Measurements from ENCODE around the gene TBC1D2B. TPM values are rescaled to one million over a fixed set of nuclear protein-coding genes. Genes with fewer than 3 reads are reported as not detected.
A peak's percentile ranks its signal among the peaks of the same experiment; 100 is the strongest.
"Not testable (repeated sequence)": the region's sequence is repeated elsewhere in the genome, so short reads cannot be mapped to it uniquely, and the experiment has no call there.

The TBC1D2B gene
- total RNA-seq, 1 donor from 2014 or later, result 26.2 TPM

DNA sequence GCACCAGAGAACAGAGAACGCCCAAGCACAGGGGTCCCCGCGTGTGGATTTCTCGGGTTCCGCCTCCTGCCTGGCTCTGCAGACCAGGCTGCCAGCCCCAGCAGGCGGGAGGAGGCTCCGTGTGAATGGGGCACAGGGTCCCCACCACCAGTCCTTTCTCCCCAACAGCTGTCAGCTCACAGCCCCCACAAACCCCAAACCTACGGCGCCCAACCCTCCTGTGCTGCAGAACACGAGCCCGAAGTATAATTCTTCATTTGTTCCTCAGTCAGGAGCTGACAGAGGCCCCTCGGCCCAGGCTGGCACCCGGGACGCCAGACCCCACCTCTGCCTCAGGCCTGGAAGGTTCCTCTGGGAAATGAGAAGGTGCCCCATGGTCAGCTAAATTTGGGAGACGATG lies 78.0 kb downstream of the TBC1D2B start:
- DNase-seq, result no peak

DNA sequence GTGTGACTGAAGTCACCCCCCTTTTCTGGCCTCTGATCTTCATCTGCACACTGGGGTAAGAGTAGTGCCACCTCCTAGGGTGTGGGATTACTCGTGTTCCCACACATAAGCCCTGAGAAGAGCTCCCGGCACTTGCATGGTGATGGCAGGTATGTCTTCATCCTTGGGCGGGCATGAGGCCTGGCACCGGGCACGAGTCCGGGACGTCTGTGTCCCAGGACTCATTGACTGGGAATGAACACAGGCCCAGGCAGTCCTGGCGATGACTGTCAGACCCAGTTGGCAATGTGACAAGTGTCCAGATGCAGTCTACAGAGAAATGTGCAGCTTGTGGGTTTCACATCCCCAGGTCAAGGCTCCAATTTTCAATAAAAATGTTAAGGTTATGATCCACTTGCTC lies 78.9 kb downstream of the TBC1D2B start:
- no peak for DNase-seq

DNA sequence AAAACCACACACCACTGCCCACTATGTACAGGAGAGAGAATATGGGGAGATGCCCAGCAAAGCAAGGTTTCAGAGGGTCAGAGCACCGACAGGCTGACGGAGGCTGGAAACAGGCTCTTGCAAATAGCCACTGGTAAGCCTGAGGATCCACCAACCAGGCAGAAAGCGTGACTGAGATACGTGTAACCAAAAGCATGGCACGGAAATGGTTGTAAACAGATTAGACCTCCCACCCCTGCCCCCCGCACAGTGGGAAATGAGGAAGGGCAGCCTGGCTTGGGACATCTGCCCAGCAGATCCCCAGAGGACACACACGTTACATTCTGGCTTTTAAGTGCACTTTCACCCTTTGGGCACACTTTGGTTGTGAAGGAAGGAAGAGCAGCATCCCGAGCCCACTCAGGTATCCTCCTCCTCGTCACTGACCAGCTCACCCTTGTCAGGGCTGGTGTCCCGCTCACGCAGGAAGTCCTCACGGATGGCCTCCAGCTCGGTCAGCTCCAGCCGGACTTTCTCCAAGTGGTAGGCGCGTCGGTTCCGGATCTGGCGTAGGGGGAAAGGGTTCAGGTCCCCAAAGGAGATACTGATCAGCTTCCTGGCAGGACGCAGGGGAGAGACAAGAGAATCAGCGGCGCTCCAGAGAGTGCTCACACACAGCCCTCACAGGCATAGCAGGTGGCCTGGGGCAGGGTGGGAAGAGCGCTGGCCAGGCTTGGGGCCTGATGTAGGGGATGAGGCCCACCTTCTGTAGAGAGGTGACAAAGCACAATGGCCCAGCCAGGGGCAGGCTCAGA lies 79.6 kb downstream of the TBC1D2B start:
- not testable (repeated sequence) for DNase-seq

DNA sequence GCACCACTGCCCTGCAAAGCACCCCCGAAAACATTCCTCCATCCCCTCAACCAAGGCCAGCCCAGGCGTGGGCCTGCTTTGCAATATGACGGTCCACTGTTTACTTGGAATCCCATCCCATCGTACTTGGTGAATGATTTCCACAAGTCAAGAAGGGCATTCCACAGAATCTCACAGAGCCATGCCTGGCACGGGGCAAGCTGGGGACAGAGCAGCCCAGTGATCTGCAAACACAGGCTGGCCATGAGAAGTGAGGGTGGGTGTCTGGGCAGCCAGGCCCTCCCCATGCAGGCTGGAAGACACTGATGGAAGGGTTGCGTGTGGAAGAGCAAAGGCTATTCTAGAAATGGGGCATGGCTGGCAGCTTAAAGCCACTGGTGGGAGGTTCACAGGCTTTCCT lies 80.3 kb downstream of the TBC1D2B start:
- DNase-seq, result not testable (repeated sequence)

DNA sequence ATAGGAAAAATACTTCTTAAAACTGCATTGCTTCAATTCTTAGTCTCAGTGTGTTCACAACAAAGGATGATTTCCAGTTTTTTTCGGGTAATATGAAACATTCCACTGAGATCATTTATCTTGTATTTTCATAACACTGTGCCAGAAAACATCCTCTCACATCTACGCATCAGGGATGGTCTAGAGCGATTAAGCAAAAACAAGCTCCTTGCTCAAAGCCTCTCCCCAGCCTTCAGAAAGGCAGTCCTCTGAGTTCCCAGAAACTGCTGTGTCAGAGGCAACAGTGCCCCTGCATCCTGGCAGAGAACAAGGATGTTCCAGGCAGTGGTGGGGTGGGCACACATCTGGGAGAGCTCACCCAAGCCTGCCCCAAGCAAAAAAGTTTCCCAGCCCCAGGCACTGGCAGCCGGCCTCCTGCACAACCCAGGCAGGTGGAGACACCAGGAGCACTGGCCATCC lies 80.8 kb downstream of the TBC1D2B start:
- not testable (repeated sequence) for DNase-seq

DNA sequence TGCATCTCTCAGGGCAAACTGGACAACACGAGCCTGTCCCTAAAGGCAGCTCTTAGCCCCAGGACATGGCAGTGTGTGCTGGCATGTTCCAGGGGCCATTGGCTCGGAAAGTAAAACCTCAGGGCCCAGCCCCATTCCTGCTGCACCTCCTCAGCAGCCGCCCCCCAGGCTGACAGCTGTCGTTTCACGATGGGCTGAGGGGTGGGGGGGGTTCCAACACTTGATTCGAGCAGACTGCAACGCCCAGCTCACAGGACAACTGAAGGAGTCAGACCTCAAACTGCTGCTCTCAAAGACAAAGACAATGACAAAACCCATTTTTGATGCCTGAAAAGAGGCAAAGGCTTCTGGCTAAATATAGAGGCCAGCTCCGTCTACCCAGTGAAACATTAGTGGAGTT lies 81.3 kb downstream of the TBC1D2B start:
- DNase-seq, result not testable (repeated sequence)

DNA sequence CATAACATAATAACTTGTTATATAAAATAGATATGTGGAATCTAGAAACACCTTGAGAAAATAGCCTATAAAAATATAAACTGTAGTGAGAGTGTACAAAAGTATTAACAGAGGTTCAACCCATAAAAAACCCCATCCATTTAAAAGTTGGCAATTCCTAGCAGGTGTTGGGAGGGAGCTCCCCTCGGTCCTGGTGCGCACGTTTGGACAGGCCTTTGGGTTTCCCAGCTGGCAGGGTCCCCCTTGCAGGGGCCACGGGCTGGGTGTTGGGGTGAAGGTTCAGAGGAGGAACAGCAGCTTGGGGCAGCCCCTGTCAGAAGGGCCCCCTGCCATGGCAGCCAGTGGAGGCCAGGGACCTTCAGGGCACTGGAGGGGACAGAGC lies 82.0 kb downstream of the TBC1D2B start:
- not testable (repeated sequence) for DNase-seq

DNA sequence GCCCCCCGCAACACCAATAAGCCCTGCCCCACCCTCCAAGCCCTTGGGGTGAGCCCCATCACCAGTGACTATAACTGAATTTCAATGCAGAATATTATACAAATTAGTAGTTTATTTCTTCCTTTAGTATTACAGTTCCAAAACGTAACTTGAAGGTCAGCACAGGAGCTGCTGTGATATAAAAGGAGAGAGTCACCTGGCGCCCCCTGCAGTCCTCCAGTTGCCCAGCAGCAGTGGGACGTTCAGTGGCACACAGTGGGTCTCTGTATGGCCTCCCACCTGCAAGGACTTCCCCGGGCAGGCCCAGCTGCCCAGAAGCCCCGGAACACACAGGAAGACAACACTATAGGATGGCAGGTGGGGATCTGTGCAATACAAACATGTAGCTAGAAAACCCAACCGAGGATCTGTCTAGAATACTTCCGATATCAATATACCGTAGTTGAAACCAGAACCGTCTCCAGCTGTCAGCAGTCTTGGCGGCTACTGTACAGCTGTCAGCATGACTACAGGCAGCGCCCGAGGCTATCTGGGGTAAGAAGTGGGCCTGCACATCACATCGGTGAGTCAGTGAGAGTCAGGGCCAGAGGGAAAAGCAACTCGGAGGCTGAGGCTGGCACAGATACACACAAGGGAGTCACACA lies 82.5 kb downstream of the TBC1D2B start:
- DNase-seq, result peak; percentile 61

DNA sequence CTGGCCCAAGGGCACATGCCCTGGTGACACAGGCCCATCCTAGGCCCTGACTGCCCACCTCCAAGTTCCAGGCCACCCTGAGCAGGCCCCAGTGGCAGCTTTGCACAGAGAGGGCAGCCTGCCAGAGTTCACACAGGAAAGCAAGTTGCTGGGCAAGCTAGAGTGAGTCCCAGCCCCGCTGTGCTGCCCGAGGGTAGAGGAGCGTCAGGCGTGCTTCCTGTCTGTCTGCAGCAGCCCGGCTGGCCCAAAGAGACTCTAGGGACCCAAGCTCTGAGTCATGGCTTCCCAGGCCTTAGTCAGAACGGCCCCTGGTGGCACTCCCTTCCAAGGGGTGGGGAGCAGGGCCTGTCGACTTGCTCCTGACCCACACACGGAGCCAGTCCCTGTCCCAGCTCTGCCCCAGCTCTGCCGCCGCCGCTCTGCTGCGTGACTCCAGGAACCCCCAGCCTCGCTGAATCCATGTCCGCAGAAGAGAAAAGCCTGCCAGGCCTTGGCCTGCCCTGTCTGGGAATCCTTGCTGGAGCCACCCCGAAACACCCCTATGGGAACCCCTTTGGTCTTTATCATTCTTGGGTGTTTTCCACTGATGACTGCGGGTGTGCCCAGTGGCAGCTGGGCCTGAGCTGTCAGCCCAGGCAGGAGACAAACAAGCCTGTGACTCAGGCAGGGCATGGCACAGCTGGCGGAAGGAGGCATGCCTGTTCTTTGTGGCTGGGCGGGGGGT lies 83.4 kb downstream of the TBC1D2B start:
- peak; percentile 92 for DNase-seq

DNA sequence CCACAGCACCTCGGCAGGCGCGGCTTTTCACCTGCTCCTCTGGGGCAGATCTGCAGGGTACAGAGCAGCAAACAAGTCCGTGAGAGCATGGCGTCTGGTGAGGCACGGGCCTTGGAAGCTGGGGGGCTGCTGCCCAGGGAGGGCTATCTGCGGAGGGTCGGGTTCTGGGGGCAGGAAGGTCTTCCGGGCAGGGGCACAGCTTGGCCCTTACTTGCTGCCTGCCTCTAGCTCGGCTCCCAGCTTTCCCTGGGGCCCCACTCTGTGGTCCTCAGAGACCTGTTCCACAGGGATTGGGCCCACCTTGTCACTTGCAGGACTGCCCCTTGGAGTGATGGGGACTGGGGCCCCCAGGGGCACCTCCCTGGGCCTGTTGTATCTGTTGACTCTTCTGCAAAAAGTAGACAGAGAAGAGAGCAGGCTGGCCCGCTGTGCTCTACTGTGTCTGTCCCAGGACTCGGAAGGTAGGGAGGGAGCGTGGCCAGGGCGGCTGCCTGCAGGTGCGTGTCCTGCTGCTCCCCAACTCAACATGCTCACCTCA lies 84.1 kb downstream of the TBC1D2B start:
- no peak for DNase-seq

DNA sequence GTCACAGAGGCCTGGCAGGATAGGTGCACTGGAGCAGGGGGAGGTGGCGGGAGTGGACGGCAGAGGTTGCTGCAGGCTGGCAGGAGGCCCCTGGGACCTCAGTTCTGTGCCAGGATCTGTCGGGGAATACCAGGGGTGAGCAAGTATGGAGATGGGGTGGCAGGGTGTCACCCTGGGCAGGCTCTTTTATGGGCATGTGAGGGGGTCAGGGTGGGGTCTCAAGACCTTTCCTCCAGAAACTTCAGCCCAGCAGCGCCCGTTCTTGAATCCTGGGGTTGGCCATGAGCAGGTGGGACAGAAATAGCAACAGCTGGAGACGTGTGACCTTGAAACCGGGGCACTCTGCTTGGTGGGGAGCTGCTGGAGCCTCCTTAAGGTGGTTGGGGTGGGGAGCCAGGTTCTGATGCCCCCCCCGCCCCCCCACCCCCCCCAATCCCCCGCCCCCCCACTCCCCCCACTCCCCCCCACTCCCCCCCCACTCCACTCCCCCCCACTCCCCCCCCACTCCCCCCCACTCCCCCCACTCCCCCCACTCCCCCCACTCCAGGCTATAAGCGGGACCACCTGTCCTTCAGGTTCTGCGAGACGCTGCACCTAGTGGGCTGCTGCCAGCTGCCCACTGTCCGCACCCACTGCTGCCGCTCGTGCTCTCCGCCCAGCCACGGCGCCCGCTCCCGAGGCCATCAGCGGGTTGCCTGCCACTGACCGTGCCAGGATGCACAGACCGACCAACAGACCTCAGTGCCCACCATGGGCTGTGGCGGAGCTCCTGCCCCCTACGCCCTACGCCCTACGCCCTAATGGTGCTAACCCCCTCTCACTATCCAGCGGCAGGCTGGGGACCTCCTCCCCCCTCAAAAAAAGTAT lies 84.9 kb downstream of the TBC1D2B start:
- DNase-seq, result no peak

DNA sequence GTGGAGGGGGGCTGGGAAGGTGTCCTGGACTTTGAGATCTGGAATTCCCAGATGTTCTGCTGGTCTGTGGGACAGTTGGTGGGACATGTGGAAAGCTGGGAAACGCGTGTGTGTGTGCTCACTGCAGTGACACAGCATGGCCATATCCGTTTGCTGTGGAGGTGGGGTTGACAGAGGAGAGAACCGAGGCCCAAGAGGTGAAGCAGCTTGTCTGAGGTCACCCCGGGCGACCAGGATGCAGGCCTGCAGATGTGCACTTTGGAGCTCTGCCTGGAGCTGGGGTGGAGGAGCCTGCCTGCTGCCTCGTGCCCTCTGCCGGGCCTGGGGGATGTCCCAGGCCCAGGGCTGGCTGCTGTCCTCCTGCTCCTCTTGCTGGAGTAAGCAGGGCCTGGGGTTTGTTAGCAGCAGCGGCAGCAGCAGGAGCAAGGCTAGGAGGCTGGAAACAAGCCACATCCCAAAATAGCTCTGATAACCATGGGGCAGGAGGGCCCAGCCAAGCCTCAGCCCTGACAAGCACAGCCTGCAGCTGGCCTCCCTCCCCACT lies 85.8 kb downstream of the TBC1D2B start:
- peak; percentile 41 for DNase-seq

DNA sequence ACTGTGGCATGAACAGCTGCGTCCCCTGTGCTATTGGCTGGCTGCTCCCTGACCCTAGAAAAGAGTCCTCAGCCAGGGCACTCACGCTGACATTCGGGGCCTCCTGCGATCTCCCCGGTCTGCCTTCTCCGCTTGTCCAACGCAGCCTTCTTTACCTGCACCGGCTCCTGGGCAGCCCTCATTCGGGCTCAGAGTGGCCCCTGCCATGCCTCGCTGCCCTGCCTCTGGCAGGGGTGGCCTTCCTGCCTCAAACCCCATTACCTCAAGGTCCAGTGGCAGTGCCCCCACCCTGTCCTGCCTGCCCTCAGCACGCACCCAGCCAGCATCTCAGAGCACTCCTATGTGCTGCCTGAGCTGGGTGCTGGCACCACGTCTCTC lies 86.5 kb downstream of the TBC1D2B start:
- DNase-seq, result no peak

DNA sequence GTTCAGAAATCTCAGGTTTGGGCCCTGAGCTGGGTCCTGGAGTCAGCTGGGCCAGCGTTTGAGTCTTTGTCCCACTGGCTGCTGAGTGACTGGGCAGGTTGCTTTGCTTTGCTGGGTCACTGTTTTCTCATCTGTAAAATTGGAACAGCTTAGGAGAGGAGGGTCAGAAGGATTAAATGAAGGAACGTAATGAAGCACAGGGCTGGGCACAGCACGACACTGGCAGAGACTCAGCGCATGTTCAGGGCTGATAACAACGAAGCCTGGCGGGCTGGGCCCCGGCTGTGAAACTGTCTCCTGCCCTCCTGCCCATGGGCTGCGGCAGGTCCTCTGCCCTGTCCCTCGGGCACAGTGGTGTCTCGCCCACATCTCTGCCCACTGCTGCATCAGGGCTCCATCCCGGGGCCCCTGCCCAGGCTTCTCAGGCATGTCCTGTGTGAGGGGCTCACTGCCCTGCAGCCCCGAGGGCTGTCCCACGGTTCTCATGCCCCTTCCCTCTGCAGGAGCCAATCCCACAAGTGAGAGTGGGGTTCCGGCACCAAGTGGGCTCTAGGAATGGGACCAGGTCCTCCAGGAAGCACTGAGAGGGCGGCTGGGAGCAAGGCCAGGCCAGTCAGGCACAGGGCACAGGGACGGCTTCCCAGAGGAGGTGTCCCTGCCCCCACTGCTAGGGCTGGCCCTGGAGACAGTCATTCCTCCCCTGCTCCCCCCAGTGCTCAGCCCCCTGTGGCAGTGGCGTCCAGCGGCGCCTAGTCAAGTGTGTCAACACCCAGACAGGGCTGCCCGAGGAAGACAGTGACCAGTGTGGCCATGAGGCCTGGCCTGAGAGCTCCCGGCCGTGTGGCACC lies 88.0 kb downstream of the TBC1D2B start:
- DNase-seq, result no peak

DNA sequence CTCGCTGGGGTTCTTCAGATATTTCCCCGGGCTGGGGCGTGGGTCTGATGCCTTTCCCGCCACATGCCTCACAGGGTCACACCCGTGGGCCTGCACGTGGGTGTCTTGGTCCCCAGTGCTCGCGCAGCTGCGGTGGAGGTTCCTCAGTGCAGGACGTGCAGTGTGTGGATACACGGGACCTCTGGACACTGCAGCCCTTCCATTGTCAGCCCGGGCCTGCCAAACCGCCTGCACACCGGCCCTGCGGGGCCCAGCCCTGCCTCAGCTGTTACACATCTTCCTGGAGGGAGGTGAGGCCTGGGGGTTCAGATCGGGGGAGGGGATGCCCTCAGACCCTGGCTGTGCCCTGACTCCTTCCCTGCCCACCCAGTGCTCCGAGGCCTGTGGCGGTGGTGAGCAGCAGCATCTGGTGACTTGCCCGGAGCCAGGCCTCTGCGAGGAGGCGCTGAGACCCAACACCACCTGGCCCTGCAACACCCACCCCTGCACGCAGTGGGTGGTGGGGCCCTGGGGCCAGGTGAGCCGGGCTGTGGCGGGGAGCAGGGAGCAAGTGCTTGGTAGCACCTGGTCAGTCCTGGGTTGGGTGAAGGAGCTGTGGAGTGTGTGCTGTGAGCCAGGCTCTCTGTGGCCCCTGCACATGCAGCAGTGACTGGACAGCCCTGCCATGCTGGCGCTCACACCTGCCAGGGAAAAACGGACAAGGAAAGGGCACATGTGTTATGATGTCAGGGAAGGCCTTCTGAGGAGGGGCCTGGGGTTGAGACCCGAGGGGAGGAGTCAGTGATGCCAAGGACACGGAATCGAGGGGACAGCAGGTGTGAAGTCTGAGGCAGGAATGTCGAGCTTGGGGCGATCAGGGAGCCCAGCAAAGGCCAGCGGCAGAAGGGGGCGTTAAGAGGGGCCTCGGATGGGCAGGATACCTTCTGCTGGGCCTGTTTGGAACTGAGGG lies 88.9 kb downstream of the TBC1D2B start:
- no peak for DNase-seq

DNA sequence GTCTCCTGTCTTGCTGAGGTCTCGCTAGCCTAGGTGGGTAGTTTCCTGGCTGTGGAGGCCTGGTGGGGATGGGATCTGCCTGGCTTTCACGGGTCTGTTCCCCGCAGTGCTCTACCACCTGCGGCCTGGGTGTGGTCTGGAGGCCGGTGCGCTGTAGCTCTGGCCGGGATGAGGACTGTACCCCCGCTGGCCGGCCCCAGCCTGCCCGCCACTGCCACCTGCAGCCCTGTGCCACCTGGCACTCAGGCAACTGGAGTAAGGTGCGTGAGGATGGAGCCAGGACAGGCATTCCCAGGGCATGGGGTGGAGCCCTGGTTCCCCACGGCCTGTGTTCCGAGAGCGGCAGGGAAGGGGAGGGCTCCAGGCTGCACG lies 89.8 kb downstream of the TBC1D2B start:
- not testable (repeated sequence) for DNase-seq

DNA sequence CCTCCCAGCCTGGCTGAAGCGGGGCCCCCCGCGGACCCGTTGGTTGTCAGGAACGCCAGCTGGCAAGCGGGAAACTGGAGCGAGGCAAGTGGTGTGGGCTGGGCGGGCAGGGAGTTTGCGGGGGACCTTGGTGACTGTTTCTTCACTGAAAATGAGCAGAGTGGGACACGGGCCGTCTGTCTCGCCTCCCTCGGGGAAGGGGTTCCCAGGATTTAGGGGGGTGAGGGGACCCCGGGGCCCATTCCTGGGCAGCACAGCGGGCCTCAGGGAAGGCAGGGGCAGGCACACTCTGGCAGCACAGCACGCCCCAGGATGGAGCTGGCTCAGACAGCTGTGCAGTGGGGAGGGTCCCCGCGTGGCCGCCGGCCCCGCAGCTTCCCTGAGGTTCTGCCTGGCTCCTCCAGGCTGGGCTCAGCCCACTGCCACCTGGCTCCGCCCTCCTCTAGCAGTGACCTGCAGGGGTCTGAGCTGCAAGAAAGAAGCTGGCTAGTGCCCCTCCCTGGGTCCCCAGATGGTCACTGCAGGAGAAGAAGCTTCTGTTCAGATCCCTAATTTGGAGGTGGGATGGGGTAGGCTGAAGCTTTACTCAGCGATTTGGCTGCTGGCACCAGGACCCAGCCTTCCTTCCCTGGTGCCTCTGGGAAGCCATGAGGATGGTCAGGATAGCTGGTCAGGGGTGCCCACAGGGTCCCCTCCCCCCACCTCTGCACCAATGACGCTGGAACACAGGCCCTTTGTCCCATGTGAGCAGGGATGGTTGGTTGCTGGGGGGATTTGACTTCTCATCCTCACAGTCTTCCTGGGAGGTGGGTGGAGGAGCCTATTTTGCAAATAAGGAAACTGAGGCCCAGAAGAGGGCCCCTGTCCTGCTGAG lies 90.4 kb downstream of the TBC1D2B start:
- no peak for DNase-seq

DNA sequence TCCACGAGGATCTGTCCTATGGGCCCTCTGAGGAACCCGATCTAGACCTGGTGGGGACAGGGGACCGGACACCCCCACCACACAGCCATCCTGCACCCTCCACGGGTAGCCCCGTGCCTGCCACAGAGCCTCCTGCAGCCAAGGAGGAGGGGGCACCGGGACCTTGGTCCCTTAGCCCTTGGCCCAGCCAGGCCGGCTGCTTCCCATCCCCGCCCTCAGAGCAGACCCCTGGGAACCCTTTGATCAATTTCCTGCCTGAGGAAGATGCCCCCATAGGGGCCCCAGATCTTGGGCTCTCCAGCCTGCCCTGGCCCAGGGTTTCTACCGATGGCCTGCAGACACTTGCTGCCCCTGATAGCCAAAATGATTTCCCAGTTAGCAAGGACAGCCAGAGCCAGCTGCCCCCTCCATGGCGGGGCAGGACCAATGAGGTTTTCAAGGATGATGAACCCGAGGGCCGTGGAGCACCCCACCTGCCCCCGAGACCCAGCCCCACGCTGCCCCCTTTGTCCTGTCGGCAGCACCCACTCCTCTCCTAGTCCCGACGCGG lies 91.5 kb downstream of the TBC1D2B start:
- no peak for DNase-seq
